GM23338 (cell line): ENCODE measurements around the gene VAV3.

Experiments used
- CTCF ChIP-seq, 2 experiments: fragments of 200-600 bp in 1 of 2; sonication (generic) in 1 of 2; conservative IDR thresholded peaks; 2 replicates each; pipeline versions ENCODE4 v1.5.1 to v1.6.1; 2016 to 2017; ENCODE audit warnings: antibody characterized with exemption in 2 of 2, low read depth in 2 of 2, mild to moderate bottlenecking in 2 of 2, moderate library complexity in 1 of 2
- EZH2 ChIP-seq: fragments of 200-600 bp; sonication (generic); IDR thresholded peaks from one replicate; pipeline ENCODE4 v1.8.0; 2017; ENCODE audit warnings: antibody characterized with exemption, mild to moderate bottlenecking, low read depth; ENCODE audit not compliant: unreplicated experiment
- EZH2phosphoT487 ChIP-seq: fragments of 200-600 bp; sonication (generic); IDR thresholded peaks from one replicate; pipeline ENCODE4 v1.8.1; 2018; ENCODE audit warnings: antibody characterized with exemption; ENCODE audit not compliant: unreplicated experiment
- POLR2AphosphoS5 ChIP-seq: IDR thresholded peaks from 2 replicates; pipeline ENCODE4 v1.6.1; 2016; ENCODE audit warnings: antibody characterized with exemption, low read depth
- ZNF331 ChIP-seq: fragments of 250-450 bp; sonication (Bioruptor Pico); IDR thresholded peaks from 2 replicates; pipeline ENCODE4 v1.5.0; 2020; ENCODE audit warnings: low read depth, mild to moderate bottlenecking, moderate library complexity

GRCh38 chr1:107673006-107673405, 292.0 kb downstream of the VAV3 start:
- TF ChIP-seq POLR2AphosphoS5: no peak
- no peak for TF ChIP-seq CTCF (conservative IDR thresholded peaks at IDR 0.05; ENCODE audit: low read depth in 2 of 2)
- TF ChIP-seq EZH2: no peak
- TF ChIP-seq EZH2phosphoT487: no peak
- no peak for TF ChIP-seq ZNF331 (CRISPR knock-in tag)
